Myocyte (in vitro differentiated cells): ENCODE results near the gene CST9L. TPM values are rescaled to one million over a fixed set of nuclear protein-coding genes. Genes with fewer than 3 reads are reported as not detected.

Experiments
- total RNA-seq: library from RNA; depleted of rRNA; stranded (reverse); fragments of >200 nt; gene quantifications from 2 replicates; pipeline ENCODE4 v1.2.3, GENCODE V29; 2014

CST9L gene
- total RNA-seq, 1 donor from 2014 or later, result not detected

Other genes starting within 250 kb of the CST9L start
- gene NXT1, start 217.7 kb downstream of the CST9L start, total RNA-seq, result 26.1 and 28.3 TPM in 2 replicates
- 20.6 and 27.8 TPM in 2 replicates for gene GZF1, start 206.3 kb downstream of the CST9L start, total RNA-seq
- 12.8 and 14.2 TPM in 2 replicates for gene NAPB, start 147.0 kb downstream of the CST9L start, total RNA-seq
- not detected in 2 replicates for gene CSTL1, start 128.8 kb downstream of the CST9L start, total RNA-seq
- not detected in 2 replicates for gene CST11, start 115.6 kb downstream of the CST9L start, total RNA-seq
- gene CST8, start 77.4 kb downstream of the CST9L start, total RNA-seq, result not detected in 2 replicates
- not detected in 2 replicates for gene CST9, start 37.4 kb upstream of the CST9L start, total RNA-seq
- 534 and 577 TPM in 2 replicates for gene CST3, start 69.5 kb upstream of the CST9L start, total RNA-seq
- not detected in 2 replicates for gene CST4, start 120.6 kb upstream of the CST9L start, total RNA-seq
- not detected in 2 replicates for gene CST1, start 182.5 kb upstream of the CST9L start, total RNA-seq